Lung (tissue), 12 donors: ENCODE results near the gene PTP4A1. TPM values are rescaled to one million over a fixed set of nuclear protein-coding genes. Genes with fewer than 3 reads are reported as not detected.
"Not testable (repeated sequence)": the region's sequence is repeated elsewhere in the genome, so short reads cannot be mapped to it uniquely, and the experiment has no call there.

ENCODE experiments used
- ATAC-seq: fragments of 200-7000 bp; cut with Tn5 transposase; one replicate; pipeline ENCODE4 v1.9.1; 2020; ENCODE audit warnings: moderate number of reproducible peaks; ENCODE audit not compliant: insufficient read depth, low FRiP score
- DNase-seq, 3 donors: peaks; one replicate each; pipeline ENCODE4 v3.0.0-alpha.2; 2013 to 2017
- H3K27ac ChIP-seq, 2 donors: one replicate each; pipeline ENCODE4 v1.5.1; 2013; ENCODE audit warnings: mild to moderate bottlenecking in 2 of 2, moderate library complexity in 2 of 2, control low read depth in 1 of 2, inconsistent platforms in 1 of 2, low read depth in 1 of 2, low read length in 1 of 2
- H3K27me3 ChIP-seq, 3 donors: one replicate each; pipeline ENCODE4 v1.5.1; 2013; ENCODE audit warnings: low read length in 2 of 3; ENCODE audit not compliant: control insufficient read depth in 3 of 3, insufficient read depth in 3 of 3
- H3K36me3 ChIP-seq, 4 donors: one replicate each; pipeline ENCODE4 v1.5.1; 2013; ENCODE audit warnings: low read length in 4 of 4, mild to moderate bottlenecking in 1 of 4, moderate library complexity in 1 of 4; ENCODE audit not compliant: control insufficient read depth in 4 of 4, insufficient read depth in 4 of 4
- H3K4me1 ChIP-seq, 5 donors: one replicate each; pipeline ENCODE4 v1.5.1; 2013; ENCODE audit warnings: low read length in 5 of 5, mild to moderate bottlenecking in 2 of 5, moderate library complexity in 1 of 5; ENCODE audit not compliant: control insufficient read depth in 5 of 5, insufficient read depth in 5 of 5
- H3K4me3 ChIP-seq: one replicate; pipeline ENCODE4 v1.5.1; 2013; ENCODE audit warnings: mild to moderate bottlenecking, control low read depth, moderate library complexity
- H3K9ac ChIP-seq, 2 donors: one replicate each; pipeline ENCODE4 v1.5.1; 2013; ENCODE audit warnings: low read length in 2 of 2, control low read depth in 1 of 2; ENCODE audit not compliant: insufficient read depth in 1 of 2
- H3K9me3 ChIP-seq, 4 donors: one replicate each; pipeline ENCODE4 v1.5.1; 2013; ENCODE audit warnings: low read length in 3 of 4, mild to moderate bottlenecking in 1 of 4, moderate library complexity in 1 of 4; ENCODE audit not compliant: control insufficient read depth in 4 of 4, insufficient read depth in 3 of 4
- CTCF ChIP-seq: IDR thresholded peaks from 2 replicates; pipeline ENCODE4 v1.5.1; 2012; ENCODE audit warnings: mild to moderate bottlenecking; ENCODE audit errors: control extremely low read depth, extremely low read depth
- WGBS, 2 donors: extraction: QIAGEN DNeasy Blood & Tissue Kit; methylation state at CpG; one replicate each; pipeline ENCODE4 v1.1.7; 2013; 5-methylcytosine and 5-hydroxymethylcytosine counted together
- polyA plus RNA-seq, 2 donors: library from polyadenylated mRNA; stranded (reverse); fragments of 200-250 nt; gene quantifications; one replicate each; pipeline ENCODE4 v1.2.1, GENCODE V29; 2013
- total RNA-seq, 2 donors: library from RNA; depleted of rRNA in 1 of 2; stranded (reverse); fragments of >200 nt in 1 of 2; gene quantifications; one replicate each; pipeline ENCODE4 v1.2.1, GENCODE V29; 2014 to 2021
- donor health status: control.
- donor health status: control.
- donor health status: Bipolar disorder and iron deficiency.
- donor health status: healthy.
- donor health status: DM: yes; HTN: yes; CAD: no.

Gene PTP4A1
- total and polyA plus RNA-seq, 4 donors: 30.4 to 359 (median 50.2) TPM

- ATAC-seq: no peak
- TF ChIP-seq CTCF: no peak
- peaks cover 5 to 12% (median 10%) of the 10 kb centered on the region in 4 donors for H3K36me3 ChIP-seq
- no peaks in the 10 kb centered on the region for H3K9me3 ChIP-seq
- DNase-seq: no peak
- no peaks in the 10 kb centered on the region for H3K27me3 ChIP-seq
- H3K4me1 ChIP-seq: peaks cover 0 to 4% (median 0%) of the 10 kb centered on the region in 5 donors
- 97 to 98% methylated on average over 4 of the region's 4 CpGs for WGBS, 2 donors
- H3K27ac ChIP-seq: no peak overlapping the region
- H3K9ac ChIP-seq: no peak overlapping the region
- H3K4me3 ChIP-seq: no peak overlapping the region
Measured at GRCh38 chr6:63582579-63583231, 10.4 kb downstream of the PTP4A1 start.

GRCh38 chr6:63584125-63584514, 11.8 kb downstream of the PTP4A1 start:
- Histone ChIP-seq H3K27ac (no peak overlapping the region), H3K9me3 (no peaks in the 10 kb centered on the region), H3K27me3 (no peaks in the 10 kb centered on the region), H3K36me3 (peaks cover 4 to 12% (median 7%) of the 10 kb centered on the region in 4 donors), H3K9ac (no peak overlapping the region), H3K4me3 (no peak overlapping the region), H3K4me1 (peaks cover 0 to 4% (median 0%) of the 10 kb centered on the region in 5 donors)
- no peak for TF ChIP-seq CTCF
- WGBS, 2 donors: 78 to 88% methylated on average over 4 of the region's 4 CpGs
- ATAC-seq: no peak
- DNase-seq: no peak

GRCh38 chr6:63584566-63584965, 12.3 kb downstream of the PTP4A1 start:
- Histone ChIP-seq H3K9me3 (no peaks in the 10 kb centered on the region), H3K9ac (no peak overlapping the region), H3K36me3 (peaks cover 4 to 10% (median 7%) of the 10 kb centered on the region in 4 donors), H3K27ac (no peak overlapping the region), H3K4me3 (no peak overlapping the region), H3K27me3 (no peaks in the 10 kb centered on the region), H3K4me1 (peaks cover 0 to 4% (median 0%) of the 10 kb centered on the region in 5 donors)
- no peak for TF ChIP-seq CTCF
- WGBS, 2 donors: 97 to 98% methylated on average over 8 of the region's 8 CpGs
- no peak for ATAC-seq
- no peak for DNase-seq

- ATAC-seq, H3K9ac ChIP-seq, H3K4me3 ChIP-seq, H3K4me1 ChIP-seq, DNase-seq, H3K36me3 ChIP-seq, H3K27ac ChIP-seq, H3K9me3 ChIP-seq, H3K27me3 ChIP-seq: not testable (repeated sequence)
- WGBS, 2 donors: 84 to 92% methylated on average over 2 of the region's 2 CpGs
Measured at GRCh38 chr6:63585652-63586051, 13.4 kb downstream of the PTP4A1 start.
